GM10266 (cell line): ENCODE data around the gene DGKD.

Experiments
- DNase-seq: peaks from one replicate; pipeline ENCODE4 v3.0.0; 2012; ENCODE audit errors: extremely low spot score
- TF ChIP-seq, protein P1 (sequence below): IDR thresholded peaks from 2 replicates; pipeline ENCODE4 v1.5.1; 2012; ENCODE audit warnings: mild to moderate bottlenecking, low read depth; ENCODE audit not compliant: control insufficient read depth, insufficient read depth; ENCODE audit errors: missing control alignments

Gene DGKD

DNA sequence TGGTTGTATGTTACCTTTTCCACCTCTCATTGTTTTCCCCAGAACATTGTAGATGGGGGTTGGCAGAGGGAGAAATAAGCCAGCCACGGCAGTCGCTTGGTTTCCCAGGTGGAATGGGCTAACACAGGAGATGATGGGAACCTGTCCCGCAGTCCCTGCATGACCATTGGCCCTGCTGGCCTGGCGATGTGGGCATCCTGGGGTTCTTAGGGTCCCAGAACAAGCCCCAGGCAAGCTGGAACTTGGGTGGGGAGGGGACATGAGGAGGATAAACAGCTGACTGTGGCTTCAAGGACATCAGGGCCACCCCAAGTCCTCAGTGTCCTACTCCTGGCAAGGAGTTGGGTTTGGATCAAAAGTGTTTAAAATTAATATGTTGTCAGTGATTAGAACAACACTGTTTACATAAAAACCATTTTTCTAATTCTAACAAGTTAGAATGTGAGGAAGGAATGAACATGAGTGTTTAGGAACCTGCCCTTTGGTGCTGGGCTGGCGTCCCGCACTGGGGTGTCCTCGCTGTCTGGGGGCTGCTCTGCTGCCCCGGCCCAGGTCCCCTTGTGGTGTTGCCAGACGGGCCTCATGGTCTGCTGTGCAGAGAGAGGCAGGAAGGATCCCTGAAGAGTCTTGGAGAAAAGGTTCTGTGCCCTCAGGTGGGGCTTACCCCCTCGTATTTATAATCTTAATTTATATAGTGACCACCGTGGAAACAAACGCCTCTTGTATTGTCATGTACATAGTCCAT is 117.2 kb downstream of the DGKD start:
- no peak for DNase-seq
- TF ChIP-seq, protein P1, sequence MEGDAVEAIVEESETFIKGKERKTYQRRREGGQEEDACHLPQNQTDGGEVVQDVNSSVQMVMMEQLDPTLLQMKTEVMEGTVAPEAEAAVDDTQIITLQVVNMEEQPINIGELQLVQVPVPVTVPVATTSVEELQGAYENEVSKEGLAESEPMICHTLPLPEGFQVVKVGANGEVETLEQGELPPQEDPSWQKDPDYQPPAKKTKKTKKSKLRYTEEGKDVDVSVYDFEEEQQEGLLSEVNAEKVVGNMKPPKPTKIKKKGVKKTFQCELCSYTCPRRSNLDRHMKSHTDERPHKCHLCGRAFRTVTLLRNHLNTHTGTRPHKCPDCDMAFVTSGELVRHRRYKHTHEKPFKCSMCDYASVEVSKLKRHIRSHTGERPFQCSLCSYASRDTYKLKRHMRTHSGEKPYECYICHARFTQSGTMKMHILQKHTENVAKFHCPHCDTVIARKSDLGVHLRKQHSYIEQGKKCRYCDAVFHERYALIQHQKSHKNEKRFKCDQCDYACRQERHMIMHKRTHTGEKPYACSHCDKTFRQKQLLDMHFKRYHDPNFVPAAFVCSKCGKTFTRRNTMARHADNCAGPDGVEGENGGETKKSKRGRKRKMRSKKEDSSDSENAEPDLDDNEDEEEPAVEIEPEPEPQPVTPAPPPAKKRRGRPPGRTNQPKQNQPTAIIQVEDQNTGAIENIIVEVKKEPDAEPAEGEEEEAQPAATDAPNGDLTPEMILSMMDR = no peak

DNA sequence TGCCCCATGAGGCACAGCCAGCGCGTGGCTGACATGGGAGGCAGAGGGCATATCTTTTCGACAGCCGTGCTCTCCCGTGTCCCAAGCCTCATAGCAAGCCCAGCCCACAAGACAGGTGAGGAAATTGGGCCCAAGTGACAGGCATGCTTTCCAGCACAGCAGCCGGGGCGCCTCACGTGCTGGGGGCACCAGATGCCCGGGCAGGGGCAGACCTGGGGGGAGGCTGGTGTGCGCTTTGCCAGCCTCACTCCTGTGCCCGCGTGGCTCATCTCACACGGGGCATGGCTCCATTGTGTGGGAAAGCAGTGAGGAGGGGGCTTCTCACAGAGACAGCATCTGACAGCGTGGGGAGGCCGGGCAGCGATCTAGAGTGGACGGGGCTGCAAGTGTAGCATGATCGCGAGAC is 119.1 kb downstream of the DGKD start:
- no peak for DNase-seq
- TF ChIP-seq, protein P1 = no peak

DNA sequence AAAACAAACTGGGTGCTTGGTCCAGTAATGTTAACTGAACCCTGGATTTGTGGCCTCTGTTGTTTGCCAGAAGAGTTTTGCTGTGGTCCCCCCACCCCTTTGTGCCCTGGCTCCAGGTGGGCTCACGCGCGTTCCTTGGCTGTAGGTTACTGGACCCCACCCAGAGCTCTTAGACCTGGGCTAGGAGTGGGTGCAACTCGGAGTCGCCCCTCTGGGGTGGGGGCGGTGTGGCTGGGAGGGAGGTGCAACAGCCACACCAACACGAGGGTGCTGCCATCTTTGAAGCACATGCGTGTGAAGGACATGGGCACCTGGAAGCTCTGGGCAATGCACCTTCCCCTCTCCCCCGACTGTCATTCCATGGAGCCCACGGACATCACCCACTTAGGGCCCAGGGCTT is 119.6 kb downstream of the DGKD start:
- DNase-seq = no peak
- TF ChIP-seq, protein P1 = no peak

DNA sequence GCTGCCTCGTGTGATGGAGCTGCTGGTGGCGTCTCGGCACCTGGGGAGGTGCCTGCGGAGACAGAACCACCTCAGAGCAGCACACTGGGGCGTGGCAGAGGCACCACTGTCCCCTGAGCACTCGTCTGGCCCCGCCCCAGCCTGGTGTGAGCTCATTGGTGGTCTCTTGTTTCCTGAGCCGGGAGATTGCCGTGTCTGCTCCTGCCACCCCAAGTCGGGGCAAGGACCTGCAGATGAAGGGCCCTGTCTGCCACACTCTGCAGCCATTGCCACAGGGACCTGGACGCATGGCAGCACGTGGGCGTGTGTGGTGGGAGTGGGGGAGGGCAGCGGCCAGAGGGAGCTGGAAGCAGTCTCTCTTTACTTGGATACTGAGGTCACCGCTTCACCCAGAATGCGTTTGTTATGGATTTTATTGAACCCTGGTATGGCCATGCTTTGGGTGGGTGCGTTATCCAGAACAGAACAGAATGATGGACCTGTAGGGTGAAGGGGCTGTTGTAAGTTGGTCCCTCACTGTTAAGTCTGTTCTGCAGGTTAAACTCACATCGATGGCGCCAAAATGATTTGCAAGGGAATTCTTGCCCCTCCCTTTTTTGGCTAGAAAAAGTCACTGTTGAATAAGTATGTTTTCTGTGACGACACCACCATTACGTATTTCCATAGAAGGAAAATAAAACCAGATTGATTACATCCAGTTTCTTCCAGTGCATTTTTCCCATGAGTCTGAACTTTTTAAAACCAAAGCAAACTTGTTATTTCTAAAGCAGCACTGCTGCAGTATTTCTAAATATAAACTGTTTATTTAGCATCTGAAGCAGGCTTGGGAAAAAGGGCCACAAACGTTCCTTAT is 120.2 kb downstream of the DGKD start:
- DNase-seq = no peak
- TF ChIP-seq, protein P1 = no peak

DNA sequence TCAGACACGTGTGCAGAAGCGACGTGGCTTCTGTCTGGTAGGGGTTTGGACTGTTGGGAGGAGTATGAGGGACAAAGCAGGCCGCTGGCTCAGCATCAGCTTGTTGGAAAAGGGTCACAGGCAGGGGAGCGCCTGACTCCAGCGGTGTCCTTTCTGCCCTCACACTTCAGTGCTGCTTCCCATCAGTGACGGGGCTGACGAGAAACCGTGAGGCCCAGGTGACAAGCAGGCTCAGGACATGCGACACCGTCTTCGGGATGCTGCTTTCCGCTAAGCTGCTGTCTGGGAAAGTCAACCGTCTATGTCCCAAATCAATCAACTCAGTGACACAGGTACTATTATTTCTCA is 121.7 kb downstream of the DGKD start:
- TF ChIP-seq, protein P1 = no peak

DNA sequence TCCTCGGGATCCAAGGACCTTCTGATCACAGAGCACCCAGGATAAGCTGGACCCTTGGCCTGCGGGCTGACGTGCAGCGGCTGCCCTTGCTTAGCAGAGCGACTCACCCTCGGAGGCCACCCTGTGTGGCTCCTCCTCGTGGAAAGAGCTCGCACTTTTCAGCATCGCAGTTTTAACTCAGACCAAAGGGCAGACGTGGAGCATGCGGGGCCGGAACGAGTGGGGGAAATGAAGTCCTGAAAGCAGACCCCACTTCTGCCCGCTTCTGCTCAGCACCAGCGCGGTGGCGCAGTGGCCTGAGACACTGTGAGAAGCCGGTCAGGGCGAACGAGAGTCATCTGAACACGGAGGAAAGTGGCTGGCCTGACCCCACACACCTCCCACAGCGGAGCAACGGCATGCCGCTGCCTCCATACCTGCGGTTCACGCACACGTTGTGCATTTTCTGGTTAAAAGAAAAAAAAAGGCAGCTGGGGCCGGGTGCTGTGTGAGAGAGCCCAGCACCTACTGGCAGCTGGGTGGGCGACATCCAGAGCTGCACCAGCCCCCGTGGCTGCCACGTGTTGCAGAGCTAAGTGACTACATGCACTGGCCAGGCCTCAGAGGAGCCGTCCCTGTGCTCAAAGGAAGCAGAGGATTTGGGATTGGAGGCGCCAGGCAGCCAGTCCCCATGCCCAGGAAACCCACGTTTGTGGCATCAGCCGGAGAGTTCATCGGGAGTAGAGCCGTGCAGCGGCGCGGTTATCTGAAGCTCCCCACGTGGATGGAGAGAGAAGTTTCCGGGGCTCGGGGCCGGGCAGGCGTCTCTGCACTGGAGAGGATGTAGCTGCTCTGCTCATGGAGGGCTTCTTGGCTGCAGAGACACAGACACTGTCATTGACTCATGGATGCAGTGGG is 122.6 kb downstream of the DGKD start:
- TF ChIP-seq, protein P1 = no peak
- no peak for DNase-seq

More for the DNA sequence above, 121.7 kb downstream of the DGKD start:
- no peak for DNase-seq
